IMR-90 (cell line): ENCODE data around the gene PRCD. TPM values are rescaled to one million over a fixed set of nuclear protein-coding genes. Genes with fewer than 3 reads are reported as not detected.

Experiments
- ATAC-seq: fragments of 200-7000 bp; cut with Tn5 transposase; 2 replicates; pipeline ENCODE4 v1.9.1; 2020; ENCODE audit warnings: low read depth, mild to moderate bottlenecking, moderate library complexity
- BruUV-seq: library from RNA; stranded (reverse); fragments of 400-500 nt; replicated peaks from 2 replicates; lab custom pipeline; 2021; lab: Mats Ljungman, UMichigan
- CTCF ChIA-PET: fragments of 300-600 bp; formaldehyde crosslinking; extraction: SDS; loops from one replicate; lab custom pipeline; 2021; ENCODE audit warnings: antibody characterized with exemption; lab: Yijun Ruan, JAX
- POLR2A ChIA-PET: fragments of 300-600 bp; sonication (Branson Sonifier 250); formaldehyde crosslinking; loops from one replicate; lab custom pipeline; 2022; ENCODE audit warnings: antibody characterized with exemption; ENCODE audit not compliant: unreplicated experiment; lab: Charles Lee
- DNase-seq: peaks from one replicate; pipeline ENCODE4 v3.0.0; 2013
- H2AFZ ChIP-seq: replicated peaks from 2 replicates; pipeline ENCODE3; 2013; ENCODE audit warnings: low read length, mild to moderate bottlenecking; ENCODE audit not compliant: poor library complexity
- H2AK5ac ChIP-seq: 2 replicates; pipeline ENCODE4 v1.6.1; 2013; ENCODE audit warnings: low read depth, low read length, inconsistent platforms
- H2AK9ac ChIP-seq: replicated peaks from 2 replicates; pipeline ENCODE3; 2013; ENCODE audit warnings: mild to moderate bottlenecking, low read depth, low read length, moderate library complexity; ENCODE audit not compliant: poor library complexity
- H2BK120ac ChIP-seq: 2 replicates; pipeline ENCODE4 v1.6.1; 2013; ENCODE audit warnings: low read depth, low read length, inconsistent platforms
- H2BK15ac ChIP-seq: 3 replicates; pipeline ENCODE4 v1.6.1; 2013; ENCODE audit warnings: low read depth, low read length, inconsistent platforms
- H2BK20ac ChIP-seq: 2 replicates; pipeline ENCODE4 v1.6.1; 2013; ENCODE audit warnings: low read depth, mild to moderate bottlenecking, inconsistent platforms, low read length, moderate library complexity
- H2BK5ac ChIP-seq: 2 replicates; pipeline ENCODE4 v1.6.1; 2013; ENCODE audit warnings: mild to moderate bottlenecking, low read depth, low read length, inconsistent platforms; ENCODE audit not compliant: poor library complexity, severe bottlenecking
- H3K14ac ChIP-seq: replicated peaks from 2 replicates; pipeline ENCODE4 v1.6.1; 2013; ENCODE audit warnings: low read depth, low read length, inconsistent platforms
- H3K18ac ChIP-seq: 2 replicates; pipeline ENCODE4 v1.6.1; 2013; ENCODE audit warnings: low read depth, low read length, control low read depth
- H3K23ac ChIP-seq: 2 replicates; pipeline ENCODE4 v1.6.1; 2013; ENCODE audit warnings: low read depth, low read length, inconsistent platforms
- H3K27ac ChIP-seq: 2 replicates; pipeline ENCODE4 v1.5.1; 2013; ENCODE audit warnings: mild to moderate bottlenecking, control low read depth, low read length; ENCODE audit not compliant: insufficient read depth
- H3K27me3 ChIP-seq: 2 replicates; pipeline ENCODE4 v1.6.1; 2013; ENCODE audit warnings: low read length; ENCODE audit not compliant: control insufficient read depth, insufficient read depth
- H3K36me3 ChIP-seq: 2 replicates; pipeline ENCODE4 v1.6.1; 2013; ENCODE audit warnings: low read length, mixed read lengths; ENCODE audit not compliant: control insufficient read depth, insufficient read depth
- H3K4ac ChIP-seq: 2 replicates; pipeline ENCODE4 v1.6.1; 2013; ENCODE audit warnings: low read depth, low read length, inconsistent platforms
- H3K4me1 ChIP-seq: 2 replicates; pipeline ENCODE4 v1.6.1; 2013; ENCODE audit warnings: low read length, mixed read lengths; ENCODE audit not compliant: control insufficient read depth, insufficient read depth
- H3K4me2 ChIP-seq: 2 replicates; pipeline ENCODE4 v1.6.1; 2013; ENCODE audit warnings: low read depth, mild to moderate bottlenecking, control low read depth, low read length, moderate library complexity
- H3K4me3 ChIP-seq: 2 replicates; pipeline ENCODE4 v1.5.1; 2013; ENCODE audit warnings: low read depth, mild to moderate bottlenecking, control low read depth, low read length, moderate library complexity; ENCODE audit not compliant: insufficient read depth
- H3K56ac ChIP-seq: 2 replicates; pipeline ENCODE4 v1.6.1; 2013; ENCODE audit warnings: low read length, inconsistent platforms; ENCODE audit not compliant: insufficient read depth; ENCODE audit errors: extremely low read depth
- H3K79me1 ChIP-seq, 2 experiments: 2 replicates each; pipeline ENCODE4 v1.6.1; 2013; ENCODE audit warnings: low read length in 2 of 2, inconsistent platforms in 1 of 2, low read depth in 1 of 2
- H3K9ac ChIP-seq: 2 replicates; pipeline ENCODE4 v1.6.1; 2013; ENCODE audit warnings: low read depth, low read length, control low read depth
- H3K9me1 ChIP-seq: 2 replicates; pipeline ENCODE4 v1.6.1; 2013; ENCODE audit warnings: low read length, inconsistent platforms; ENCODE audit not compliant: insufficient read depth
- H3K9me3 ChIP-seq: 2 replicates; pipeline ENCODE4 v1.6.1; 2013; ENCODE audit warnings: low read length; ENCODE audit not compliant: control insufficient read depth, insufficient read depth
- H4K20me1 ChIP-seq: 2 replicates; pipeline ENCODE4 v1.6.1; 2013; ENCODE audit warnings: low read length, inconsistent platforms; ENCODE audit not compliant: insufficient read depth
- H4K5ac ChIP-seq: 2 replicates; pipeline ENCODE4 v1.6.1; 2013; ENCODE audit warnings: mild to moderate bottlenecking, low read depth, low read length, control low read depth
- H4K8ac ChIP-seq, 2 experiments: 2 replicates each; pipeline ENCODE4 v1.6.1; 2013; ENCODE audit warnings: low read depth in 2 of 2, low read length in 2 of 2, control low read depth in 1 of 2, inconsistent platforms in 1 of 2
- H4K91ac ChIP-seq: 2 replicates; pipeline ENCODE4 v1.6.1; 2013; ENCODE audit warnings: low read depth, low read length, inconsistent platforms; ENCODE audit not compliant: insufficient read depth
- BHLHE40 ChIP-seq: fragments of 150-350 bp; IDR thresholded peaks from 2 replicates; pipeline ENCODE4 v1.6.1; 2016; ENCODE audit warnings: mild to moderate bottlenecking, low read depth, low read length
- CEBPB ChIP-seq: IDR thresholded peaks from 2 replicates; pipeline ENCODE4 v1.6.1; 2012; ENCODE audit warnings: low read depth, low read length, improper control_type of control experiment
- CHD1 ChIP-seq: IDR thresholded peaks from 2 replicates; pipeline ENCODE4 v1.6.1; 2012; ENCODE audit warnings: low read depth, low read length, improper control_type of control experiment
- ELK1 ChIP-seq: fragments of 150-350 bp; IDR thresholded peaks from 2 replicates; pipeline ENCODE4 v1.6.1; 2016; ENCODE audit warnings: low read depth, mild to moderate bottlenecking, low read length, moderate library complexity, borderline replicate concordance
- FOS ChIP-seq: fragments of 150-350 bp; IDR thresholded peaks from 2 replicates; pipeline ENCODE4 v1.6.1; 2016; ENCODE audit warnings: low read depth, low read length
- MAFK ChIP-seq: IDR thresholded peaks from 2 replicates; pipeline ENCODE4 v1.6.1; 2012; ENCODE audit warnings: low read depth, low read length, improper control_type of control experiment
- MAZ ChIP-seq: IDR thresholded peaks from 2 replicates; pipeline ENCODE4 v1.6.1; 2012; ENCODE audit warnings: low read depth, mild to moderate bottlenecking, low read length, improper control_type of control experiment, moderate library complexity, borderline replicate concordance
- MXI1 ChIP-seq: IDR thresholded peaks from 2 replicates; pipeline ENCODE4 v1.6.1; 2012; ENCODE audit warnings: low read depth, mild to moderate bottlenecking, low read length, moderate library complexity, borderline replicate concordance
- POLR2A ChIP-seq: IDR thresholded peaks from 2 replicates; pipeline ENCODE4 v1.6.1; 2012; ENCODE audit warnings: mild to moderate bottlenecking, low read depth, low read length
- RCOR1 ChIP-seq: IDR thresholded peaks from 2 replicates; pipeline ENCODE4 v1.6.1; 2012; ENCODE audit warnings: mild to moderate bottlenecking, low read length, improper control_type of control experiment; ENCODE audit not compliant: insufficient replicate concordance
- RFX5 ChIP-seq: IDR thresholded peaks from 2 replicates; pipeline ENCODE4 v1.8.0; 2012; ENCODE audit warnings: low read depth, mild to moderate bottlenecking, low read length, moderate library complexity
- SMC3 ChIP-seq: fragments of 150-350 bp; IDR thresholded peaks from 2 replicates; pipeline ENCODE4 v1.6.1; 2016; ENCODE audit warnings: low read depth, mild to moderate bottlenecking, antibody characterized with exemption, low read length, moderate library complexity
- USF2 ChIP-seq: fragments of 150-350 bp; IDR thresholded peaks from 2 replicates; pipeline ENCODE4 v1.6.1; 2017; ENCODE audit warnings: mild to moderate bottlenecking, antibody characterized with exemption, low read length, low read depth
- WGBS, 2 experiments: methylation state at CpG; one replicate each; pipeline versions ENCODE4 v1.1.5 to v1.1.7; 2013; ENCODE audit warnings: missing lambda C conversion rate in 2 of 2; ENCODE audit not compliant: insufficient read length in 1 of 2; ENCODE audit errors: extremely low coverage in 2 of 2; 5-methylcytosine and 5-hydroxymethylcytosine counted together
- dilution Hi-C: fragments of 300-500 bp; cut with HindIII; formaldehyde crosslinking; loops from one replicate; pipeline ENCODE4 v1.14.3; 2018; ENCODE audit warnings: low sequenced_read_pairs; ENCODE audit not compliant: unreplicated experiment
- in situ Hi-C: fragments of 300-500 bp; cut with MboI; formaldehyde crosslinking; loops from 3 replicates; pipeline ENCODE4 v1.14.3; 2019; ENCODE audit warnings: low sequenced_read_pairs, inconsistent platforms, mixed read lengths
- intact Hi-C: fragments of 100-400 bp; cut with micrococcal nuclease; formaldehyde crosslinking; loops from 2 replicates; pipeline ENCODE4 v1.10.0; 2022
- polyA plus RNA-seq, 3 experiments: library from polyadenylated mRNA; depleted of rRNA; stranded (reverse); fragments of >200 nt; gene quantifications; 2 replicates each; pipeline ENCODE4 v1.2.3, GENCODE V29; 2012; ENCODE audit warnings: low replicate concordance in 1 of 3
- total RNA-seq: library from RNA; depleted of rRNA; stranded (reverse); fragments of >200 nt; gene quantifications from 2 replicates; pipeline ENCODE4 v1.2.3, GENCODE V29; 2012
- TF ChIP-seq, protein P1 (sequence below): conservative IDR thresholded peaks from 2 replicates; pipeline ENCODE4 v1.5.1; 2012; ENCODE audit warnings: mild to moderate bottlenecking, low read depth, low read length, improper control_type of control experiment

Gene PRCD
- total and polyA plus RNA-seq, 2 of the 4 experiments (the other 2 are of a cell fraction): 0.32 TPM; not detected in 1

- no TSS peak for BruUV-seq
- no peak for DNase-seq
- H3K4me3 ChIP-seq: no peak overlapping the region
- TF ChIP-seq POLR2A: no peak
- no peak for TF ChIP-seq CHD1
- TF ChIP-seq SMC3: no peak
- no peak for TF ChIP-seq RFX5
- no peak for TF ChIP-seq MAZ
- no peak for TF ChIP-seq CEBPB
- no peak for TF ChIP-seq MAFK
- no peak for TF ChIP-seq MXI1
- no peak for TF ChIP-seq ELK1
- TF ChIP-seq BHLHE40: no peak
- no peak for TF ChIP-seq USF2
- TF ChIP-seq RCOR1: no peak
- TF ChIP-seq, protein P1, sequence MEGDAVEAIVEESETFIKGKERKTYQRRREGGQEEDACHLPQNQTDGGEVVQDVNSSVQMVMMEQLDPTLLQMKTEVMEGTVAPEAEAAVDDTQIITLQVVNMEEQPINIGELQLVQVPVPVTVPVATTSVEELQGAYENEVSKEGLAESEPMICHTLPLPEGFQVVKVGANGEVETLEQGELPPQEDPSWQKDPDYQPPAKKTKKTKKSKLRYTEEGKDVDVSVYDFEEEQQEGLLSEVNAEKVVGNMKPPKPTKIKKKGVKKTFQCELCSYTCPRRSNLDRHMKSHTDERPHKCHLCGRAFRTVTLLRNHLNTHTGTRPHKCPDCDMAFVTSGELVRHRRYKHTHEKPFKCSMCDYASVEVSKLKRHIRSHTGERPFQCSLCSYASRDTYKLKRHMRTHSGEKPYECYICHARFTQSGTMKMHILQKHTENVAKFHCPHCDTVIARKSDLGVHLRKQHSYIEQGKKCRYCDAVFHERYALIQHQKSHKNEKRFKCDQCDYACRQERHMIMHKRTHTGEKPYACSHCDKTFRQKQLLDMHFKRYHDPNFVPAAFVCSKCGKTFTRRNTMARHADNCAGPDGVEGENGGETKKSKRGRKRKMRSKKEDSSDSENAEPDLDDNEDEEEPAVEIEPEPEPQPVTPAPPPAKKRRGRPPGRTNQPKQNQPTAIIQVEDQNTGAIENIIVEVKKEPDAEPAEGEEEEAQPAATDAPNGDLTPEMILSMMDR: no peak
- TF ChIP-seq FOS: no peak
Measured at GRCh38 chr17:76535788-76536510, 3.9 kb upstream of the PRCD start.

More at GRCh38 chr17:76535788-76536510, 3.9 kb upstream of the PRCD start:
- Histone ChIP-seq H4K5ac (0 out of 2 replicates have a peak overlapping the region, but pooled peaks have one; percentile 15), H3K18ac (no peak overlapping the region), H3K4me1 (peaks cover 11% of the 10 kb centered on the region), H3K9me1 (peaks cover 9% of the 10 kb centered on the region), H3K27ac (no peak overlapping the region), H4K20me1 (no peaks in the 10 kb centered on the region), H2AK5ac (peak overlapping the region; percentile 55), H2BK15ac (peak overlapping the region; percentile 41; the same call in 1 of the 3 replicates), H3K14ac (no peak overlapping the region), H3K4ac (peak overlapping the region; percentile 25), H2BK5ac (no peak overlapping the region), H2AFZ (no peak overlapping the region), H3K27me3 (peaks cover 2% of the 10 kb centered on the region; the same call in 1 of the 2 replicates), H2AK9ac (no peak overlapping the region), H3K23ac (peak overlapping the region; percentile 84), H2BK120ac (no peak overlapping the region), H4K91ac (no peak overlapping the region), H3K56ac (no peak overlapping the region), H4K8ac (no peak overlapping the region), H2BK20ac (no peak overlapping the region), H3K9ac (no peak overlapping the region), H3K36me3 (peaks cover 4% of the 10 kb centered on the region; the same call in 1 of the 2 replicates), H3K9me3 (no peaks in the 10 kb centered on the region), H3K4me2 (peak overlapping the region; percentile 45; the same call in 1 of the 2 replicates), H3K79me1 (peaks cover 0 to 11% of the 10 kb centered on the region in 2 experiments; a peak in 1 of 4 replicates)
- dilution Hi-C loops (no loop called here), intact Hi-C loops (loop anchor here (10.0 kb wide), 1 partner anchor 529 kb away; no protein-coding TSS in a partner anchor), in situ Hi-C loops (no loop called here)
- ATAC-seq: no peak
- CTCF ChIA-PET: interaction anchor here (1.1 kb wide), 1 partner anchor 9 kb away, joined by 3 read pairs; no protein-coding TSS in a partner anchor
- 93% methylated on average over 5 of the region's 19 CpGs; no CpG with 5 or more reads in 1 of the 2 experiments for WGBS, 2 experiments
- POLR2A ChIA-PET: interaction anchor here (0.6 kb wide), 1 partner anchor 153 kb away, joined by 3 read pairs; no protein-coding TSS in a partner anchor
